NCI-H1092 treated with DMSO at 0.1 percent for 48 hours (cell line): ENCODE data around the gene ITGAE.
"Not testable (repeated sequence)": the region's sequence is repeated elsewhere in the genome, so short reads cannot be mapped to it uniquely, and the experiment has no call there.

ENCODE experiments used
- DNase-seq: peaks from one replicate; lab custom pipeline; 2025; lab: John Stamatoyannopoulos, UW

Gene ITGAE

DNA sequence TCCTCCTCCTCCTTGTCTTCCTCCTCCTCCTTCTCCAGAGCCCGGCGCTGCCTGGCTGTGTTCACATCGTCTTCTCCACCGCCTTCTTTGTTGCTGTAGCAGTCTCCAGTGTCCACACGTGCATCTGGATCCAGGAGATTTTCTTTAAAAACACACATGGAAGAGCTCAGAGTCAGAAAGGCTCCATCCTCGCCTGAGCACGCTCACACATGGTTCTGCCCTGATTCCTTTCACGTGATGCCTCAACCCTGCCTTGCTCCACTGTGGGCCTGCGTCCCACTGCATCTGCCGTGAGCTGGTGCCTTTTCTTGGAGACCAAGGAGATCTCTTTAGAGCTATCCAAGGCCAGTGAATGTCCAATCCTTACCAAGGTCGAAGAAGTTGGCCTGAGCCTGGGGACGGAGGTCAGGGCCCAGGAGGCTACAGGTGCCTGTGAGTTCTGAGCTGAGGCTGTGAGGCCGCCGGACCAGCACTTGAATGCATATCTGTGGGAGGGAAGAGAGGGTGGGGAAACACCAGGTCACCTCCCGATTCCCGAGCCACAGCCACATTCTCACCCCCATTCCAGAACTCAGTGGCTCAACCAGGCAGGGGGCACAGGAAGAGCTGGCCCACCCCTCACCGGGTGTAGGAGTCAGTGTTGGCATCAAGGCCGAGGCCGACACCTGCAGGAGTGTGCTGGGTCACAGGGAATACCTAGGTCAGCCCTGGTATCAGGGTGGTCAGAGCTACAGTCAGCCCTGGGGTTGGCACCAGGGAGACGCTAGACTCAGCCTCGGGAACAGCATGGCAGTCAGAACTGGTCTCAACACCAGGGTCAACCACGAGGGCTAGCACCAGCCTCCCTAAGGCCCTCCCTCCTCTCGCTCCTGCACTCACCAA lies 39.7 kb downstream of the ITGAE start:
- no peak for DNase-seq

GRCh38 chr17:3759597-3760216 lies 41.3 kb downstream of the ITGAE start:
- no peak for DNase-seq

GRCh38 chr17:3755335-3756030 lies 45.5 kb downstream of the ITGAE start:
- no peak for DNase-seq

DNA sequence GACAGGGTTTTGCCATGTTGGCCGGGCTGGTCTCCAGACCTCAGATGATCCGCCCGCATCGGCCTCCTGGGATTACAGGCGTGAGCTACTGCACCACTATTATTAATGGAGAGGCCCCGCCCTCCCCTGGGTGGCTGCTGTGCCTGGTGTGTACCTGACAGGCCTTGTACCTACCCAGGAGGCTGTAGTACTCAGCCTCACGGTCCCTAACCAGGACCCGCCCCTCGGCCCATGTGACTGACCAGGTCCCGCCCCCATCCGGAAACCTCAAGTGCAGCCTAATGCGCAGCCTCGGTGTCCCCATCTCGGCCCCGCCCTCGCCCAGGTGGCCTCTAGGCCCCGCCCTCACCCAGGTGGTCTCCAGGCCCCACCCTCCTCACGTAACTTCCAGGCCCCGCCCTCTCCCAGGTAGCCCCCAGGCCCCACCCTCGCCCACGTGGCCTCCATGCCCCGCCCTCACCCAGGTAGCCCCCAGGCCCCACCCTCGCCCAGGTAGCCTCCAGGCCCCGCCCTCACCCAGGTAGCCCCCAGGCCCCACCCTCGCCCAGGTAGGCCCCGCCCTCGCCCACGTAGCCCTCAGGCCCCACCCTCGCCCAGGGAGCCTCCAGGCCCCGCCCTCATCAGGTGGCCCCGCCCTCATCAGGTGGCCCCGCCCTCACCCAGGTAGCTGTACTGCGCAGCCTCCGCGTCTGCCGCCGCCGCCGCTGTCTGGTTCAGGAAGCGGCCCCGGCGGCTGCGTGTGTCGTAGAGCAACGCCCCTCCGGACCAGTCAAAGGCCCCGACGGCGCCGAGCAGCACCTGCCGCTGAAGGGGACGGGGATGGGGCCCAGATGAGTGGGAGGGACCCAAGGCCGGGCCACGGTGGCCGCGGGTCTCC lies 46.3 kb downstream of the ITGAE start:
- DNase-seq: peak; percentile 35

- no peak for DNase-seq
These were observed 46.9 kb downstream of the ITGAE start for GRCh38 chr17:3754066-3754457.

GRCh38 chr17:3753624-3754023 lies 47.4 kb downstream of the ITGAE start:
- DNase-seq: no peak

- DNase-seq: no peak
These were observed 49.2 kb downstream of the ITGAE start for GRCh38 chr17:3751836-3752235.

GRCh38 chr17:3750926-3751325 lies 50.1 kb downstream of the ITGAE start:
- DNase-seq: no peak

- no peak for DNase-seq
These were observed 50.7 kb downstream of the ITGAE start for GRCh38 chr17:3750296-3750695.

DNA sequence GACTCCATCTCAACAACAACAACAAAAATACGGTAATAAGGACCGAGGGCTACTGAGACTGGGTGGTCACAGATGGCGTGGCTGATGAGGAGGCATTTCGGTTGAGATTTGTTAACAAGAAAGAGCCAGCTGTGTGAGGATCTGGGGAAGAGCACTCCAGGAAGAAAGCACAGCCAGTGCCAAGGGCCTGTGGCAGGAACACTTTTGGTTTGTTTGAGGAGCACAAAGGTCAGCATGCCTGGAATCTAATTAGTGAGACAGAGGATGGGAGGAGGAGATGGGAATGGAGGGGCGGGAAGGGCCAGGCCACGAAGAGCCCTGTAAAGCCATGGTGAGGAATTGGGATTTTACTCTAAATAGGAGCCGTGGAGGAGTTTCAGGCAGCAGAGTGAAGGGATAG lies 52.4 kb downstream of the ITGAE start:
- DNase-seq: no peak

GRCh38 chr17:3747805-3748204 lies 53.2 kb downstream of the ITGAE start:
- DNase-seq: no peak

DNA sequence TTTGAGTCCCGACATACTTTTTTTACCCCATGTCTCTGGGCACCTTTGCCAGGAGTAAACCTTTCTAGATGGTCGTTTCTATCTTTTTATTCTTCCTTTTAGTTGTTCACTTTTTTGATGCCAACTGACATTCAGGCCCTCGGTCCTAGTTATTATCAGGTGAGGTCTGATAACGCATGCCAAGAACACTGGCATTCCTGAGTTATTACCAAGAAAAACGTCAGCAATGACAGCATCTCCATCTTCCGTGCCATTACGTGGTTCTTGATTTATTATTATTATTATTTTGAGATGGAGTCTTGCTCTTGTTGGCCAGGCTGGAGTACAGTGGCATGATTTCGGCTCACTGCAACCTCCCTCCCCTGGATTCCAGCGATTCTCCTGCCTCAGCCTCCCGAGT lies 55.9 kb downstream of the ITGAE start:
- DNase-seq: no peak

DNA sequence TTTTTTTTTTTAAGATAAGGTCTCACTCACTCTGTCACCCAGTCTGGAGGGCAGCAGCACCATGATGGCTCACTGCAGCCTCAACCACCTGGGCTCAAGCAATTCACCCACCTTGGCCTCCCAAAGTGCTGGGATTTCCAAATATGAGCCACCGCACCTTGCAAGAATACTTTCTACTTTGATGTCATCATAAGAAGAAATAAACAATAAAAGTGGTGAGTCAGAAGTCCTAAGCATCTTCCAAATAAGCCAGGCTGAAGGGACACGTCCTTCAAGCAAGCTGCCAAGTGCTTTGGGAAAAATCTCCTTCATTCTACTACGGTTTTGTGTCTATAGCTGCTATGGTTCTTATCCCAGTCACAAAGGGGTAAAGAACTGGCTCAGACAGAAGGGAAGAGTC lies 57.0 kb downstream of the ITGAE start:
- no peak for DNase-seq

DNA sequence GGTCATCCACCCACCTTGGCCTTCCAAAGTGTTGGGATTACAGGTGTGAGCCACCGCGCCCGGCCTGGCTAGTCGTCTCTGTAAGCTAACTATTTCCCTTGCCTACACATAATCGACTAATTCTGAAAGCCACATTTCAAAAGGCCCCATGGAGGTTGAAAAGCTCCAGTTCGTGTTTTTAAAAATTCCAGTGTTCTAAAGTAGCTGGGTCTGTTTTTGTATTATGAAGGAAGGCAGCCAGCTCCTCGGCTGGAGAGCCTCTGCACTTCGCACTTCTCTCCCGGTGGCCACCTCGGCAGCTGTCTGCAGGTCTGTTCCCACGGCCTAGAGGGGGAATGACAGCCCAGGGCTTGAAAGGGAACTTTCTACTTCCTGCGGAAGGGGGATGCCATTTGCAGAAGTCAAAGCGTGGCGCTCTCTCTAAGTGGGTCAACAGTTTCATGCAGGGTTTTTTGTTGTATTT lies 60.3 kb downstream of the ITGAE start:
- DNase-seq: no peak

- no peak for DNase-seq
These were observed 61.4 kb downstream of the ITGAE start for GRCh38 chr17:3739422-3740124.

GRCh38 chr17:3738562-3739295 lies 62.3 kb downstream of the ITGAE start:
- DNase-seq: peak; percentile 1

DNA sequence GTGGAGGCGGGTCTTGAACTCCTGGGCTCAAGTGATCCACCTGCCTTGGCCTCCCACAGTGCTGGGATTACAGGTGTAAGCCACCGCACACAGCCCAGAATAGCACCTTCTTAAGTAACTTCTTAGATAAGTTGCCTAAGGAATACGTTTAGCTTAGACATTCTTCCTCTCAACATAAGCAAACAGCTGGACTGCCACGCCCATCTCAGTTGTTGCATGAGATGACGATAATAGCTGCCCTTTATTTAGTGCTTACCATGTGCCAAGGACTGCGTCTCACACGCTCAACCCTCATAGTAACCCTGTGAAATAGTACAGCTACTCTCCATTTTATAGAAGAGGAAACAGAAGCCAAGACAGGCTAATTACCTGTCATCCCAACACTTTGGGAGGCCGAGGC lies 65.5 kb downstream of the ITGAE start:
- no peak for DNase-seq

GRCh38 chr17:3734911-3735276 lies 66.1 kb downstream of the ITGAE start:
- DNase-seq: not testable (repeated sequence)

DNA sequence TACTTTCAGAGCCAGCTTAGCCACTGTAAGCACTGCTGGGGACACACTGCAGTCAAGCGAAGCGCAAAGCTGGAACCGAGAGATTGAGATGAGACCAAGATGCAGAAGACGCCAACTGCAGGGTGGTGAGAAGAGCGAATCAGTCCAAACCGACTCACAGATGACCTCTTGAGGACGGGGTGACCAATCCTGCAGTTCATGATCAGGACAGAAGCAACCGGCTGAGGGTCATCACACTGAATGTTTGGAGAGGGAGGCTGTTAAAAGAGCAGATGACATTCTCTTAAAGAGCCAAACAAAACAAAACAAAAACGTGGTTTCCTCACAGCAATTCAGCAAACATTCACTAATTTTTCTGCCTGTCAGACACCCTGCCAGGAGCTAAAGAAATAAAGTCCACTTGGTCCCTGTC lies 68.8 kb downstream of the ITGAE start:
- DNase-seq: no peak

- no peak for DNase-seq
These were observed 70.0 kb downstream of the ITGAE start for GRCh38 chr17:3730881-3731429.
